Activated naive CD8-positive, alpha-beta T cell treated with anti-CD3 and anti-CD28 coated beads, Interleukin-2, amount 10 ng/mL, durations not matched to agents 7 days and 5 days (primary cell): ENCODE data around the gene FBLN2. TPM values are rescaled to one million over a fixed set of nuclear protein-coding genes. Genes with fewer than 3 reads are reported as not detected.

ENCODE experiments used
- ATAC-seq: fragments of 150-1000 bp; cut with Tn5 transposase; one replicate; pipeline ENCODE4 v1.10.0; 2021; ENCODE audit warnings: low read depth, moderate library complexity
- POLR2A ChIA-PET: fragments of 350-600 bp; sonication (Branson Sonifier 250); formaldehyde crosslinking; loops from one replicate; lab custom pipeline; 2021; ENCODE audit warnings: antibody characterized with exemption; lab: Charles Lee
- DNase-seq: peaks from one replicate; pipeline ENCODE4 v3.0.0; 2021
- H3K27ac Mint-ChIP-seq: one replicate; pipeline ENCODE4 v1.8.0; 2022; ENCODE audit warnings: mild to moderate bottlenecking, mixed read lengths
- H3K27me3 Mint-ChIP-seq: one replicate; pipeline ENCODE4 v1.8.0; 2022; ENCODE audit warnings: mild to moderate bottlenecking, moderate library complexity, mixed read lengths
- H3K36me3 Mint-ChIP-seq: one replicate; pipeline ENCODE4 v1.8.0; 2021; ENCODE audit warnings: mild to moderate bottlenecking, mixed read lengths
- H3K4me1 Mint-ChIP-seq: one replicate; pipeline ENCODE4 v1.8.0; 2021; ENCODE audit warnings: mixed read lengths
- H3K4me3 Mint-ChIP-seq: one replicate; pipeline ENCODE4 v1.8.0; 2022; ENCODE audit warnings: mild to moderate bottlenecking, moderate library complexity, mixed read lengths
- H3K9me3 Mint-ChIP-seq: one replicate; pipeline ENCODE4 v1.8.0; 2021; ENCODE audit warnings: mixed read lengths
- total RNA-seq, 2 experiments: library from RNA; stranded (reverse); gene quantifications; one replicate each; pipeline ENCODE4 v1.2.3, GENCODE V29; 2021

FBLN2 gene
- total RNA-seq, 2 experiments from 2014 or later, result 2.6 to 2.7 TPM

DNA sequence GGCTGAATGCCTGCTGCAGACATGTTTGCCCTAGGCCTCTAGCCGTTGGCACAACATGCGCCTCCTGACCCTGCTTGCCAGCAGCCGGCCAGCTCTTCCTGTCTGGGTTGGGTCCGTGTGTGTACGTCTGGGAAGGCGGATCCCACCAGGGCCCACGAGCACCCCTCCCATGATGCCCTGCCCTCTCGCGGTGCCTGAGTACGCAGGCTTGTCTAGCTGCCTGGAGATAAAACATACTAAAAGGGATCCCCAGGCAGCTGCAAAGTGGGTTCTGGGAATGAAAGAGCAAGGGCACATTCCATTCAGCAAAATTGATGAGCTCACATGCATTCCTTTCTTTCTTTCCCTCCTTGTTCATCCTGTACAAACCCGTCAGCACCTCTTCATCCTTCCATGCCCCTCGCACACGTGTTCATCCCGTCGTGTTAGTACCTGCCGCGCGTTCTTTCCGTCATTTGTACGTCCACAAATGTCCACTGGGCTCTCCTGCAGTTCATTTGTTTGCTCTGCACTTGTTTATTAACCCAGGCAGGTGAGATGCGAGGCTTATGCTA lies 74.3 kb downstream of the FBLN2 start:
- ATAC-seq (no peak), DNase-seq (no peak)
- Mint-ChIP-seq H3K9me3 (no peaks in the 10 kb centered on the region), H3K27me3 (no peaks in the 10 kb centered on the region), H3K27ac (peak overlapping the region; percentile 65), H3K4me1 (peaks cover 5% of the 10 kb centered on the region), H3K36me3 (no peaks in the 10 kb centered on the region), H3K4me3 (no peak overlapping the region)
- POLR2A ChIA-PET, result no interaction called here

DNA sequence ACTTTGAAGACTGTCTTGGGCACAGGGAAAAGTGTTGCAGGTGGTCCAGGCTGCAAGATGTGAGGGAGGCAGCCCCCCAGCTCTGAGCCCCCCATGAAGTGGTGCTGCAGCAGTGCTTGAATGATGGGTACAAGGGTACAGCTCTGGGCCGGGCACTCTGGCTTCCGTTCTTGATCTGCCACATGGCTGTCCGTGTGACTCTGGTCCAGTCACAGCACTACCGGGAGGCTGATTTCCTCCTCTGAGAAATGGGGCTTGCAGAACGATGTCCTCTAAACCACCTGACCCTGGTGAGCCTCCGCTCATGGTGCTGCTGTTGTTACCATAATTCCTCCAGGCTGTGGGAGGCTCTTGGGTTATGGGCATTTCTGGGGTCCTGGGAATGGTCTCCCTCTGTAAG lies 75.1 kb downstream of the FBLN2 start:
- H3K9me3 Mint-ChIP-seq, result no peaks in the 10 kb centered on the region
- POLR2A ChIA-PET, result no interaction called here
- no peak for DNase-seq
- no peak for ATAC-seq
- H3K27ac Mint-ChIP-seq, result peak overlapping the region; percentile 42
- no peaks in the 10 kb centered on the region for H3K27me3 Mint-ChIP-seq
- peaks cover 5% of the 10 kb centered on the region for H3K4me1 Mint-ChIP-seq
- H3K4me3 Mint-ChIP-seq, result no peak overlapping the region
- H3K36me3 Mint-ChIP-seq, result no peaks in the 10 kb centered on the region

DNA sequence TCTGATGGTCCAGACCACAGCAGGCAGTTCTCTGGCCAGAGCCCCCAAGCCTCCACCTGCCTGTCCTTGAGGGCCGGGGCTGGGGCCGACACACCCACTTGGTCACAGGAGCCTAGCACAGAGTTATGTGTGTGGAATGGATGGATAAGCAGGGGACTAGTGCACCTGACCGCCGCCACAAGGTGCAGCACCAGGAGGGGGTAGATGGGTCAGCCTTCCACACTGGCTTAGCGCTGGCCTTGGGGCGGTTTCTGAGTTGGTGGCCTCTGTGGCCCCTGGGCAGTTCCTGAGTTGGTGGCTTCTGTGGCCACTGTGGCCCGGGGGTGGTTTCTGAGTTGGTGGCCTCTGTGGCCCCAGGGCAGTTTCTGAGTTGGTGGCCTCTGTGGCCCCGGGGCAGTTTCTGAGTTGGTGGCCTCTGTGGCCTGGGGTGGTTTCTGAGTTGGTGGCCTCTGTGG lies 75.8 kb downstream of the FBLN2 start:
- no peaks in the 10 kb centered on the region for H3K27me3 Mint-ChIP-seq
- no peaks in the 10 kb centered on the region for H3K9me3 Mint-ChIP-seq
- H3K36me3 Mint-ChIP-seq, result no peaks in the 10 kb centered on the region
- POLR2A ChIA-PET, result no interaction called here
- H3K4me1 Mint-ChIP-seq, result peaks cover 5% of the 10 kb centered on the region
- no peak overlapping the region for H3K27ac Mint-ChIP-seq
- H3K4me3 Mint-ChIP-seq, result no peak overlapping the region
- DNase-seq, result no peak
- no peak for ATAC-seq

DNA sequence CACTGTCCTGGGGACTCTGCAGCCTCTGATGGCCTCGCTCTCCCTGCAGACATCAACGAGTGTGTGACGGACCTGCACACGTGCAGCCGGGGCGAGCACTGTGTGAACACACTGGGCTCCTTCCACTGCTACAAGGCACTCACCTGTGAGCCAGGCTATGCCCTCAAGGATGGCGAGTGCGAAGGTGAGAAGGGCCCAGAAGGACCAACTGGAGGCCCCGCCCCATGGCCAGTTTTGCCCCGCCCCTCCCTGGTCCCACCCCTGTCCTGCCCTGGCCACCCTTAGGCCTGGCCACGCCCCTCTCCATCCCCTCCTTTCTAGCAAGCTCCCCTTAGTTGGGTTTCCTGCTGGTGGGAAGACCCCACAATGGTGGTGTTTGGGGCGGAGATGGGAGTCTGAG lies 77.5 kb downstream of the FBLN2 start:
- Mint-ChIP-seq H3K27ac (no peak overlapping the region), H3K36me3 (no peaks in the 10 kb centered on the region), H3K4me1 (peaks cover 5% of the 10 kb centered on the region), H3K4me3 (no peak overlapping the region), H3K27me3 (no peaks in the 10 kb centered on the region), H3K9me3 (no peaks in the 10 kb centered on the region)
- no peak for DNase-seq
- ATAC-seq, result no peak
- POLR2A ChIA-PET, result no interaction called here

DNA sequence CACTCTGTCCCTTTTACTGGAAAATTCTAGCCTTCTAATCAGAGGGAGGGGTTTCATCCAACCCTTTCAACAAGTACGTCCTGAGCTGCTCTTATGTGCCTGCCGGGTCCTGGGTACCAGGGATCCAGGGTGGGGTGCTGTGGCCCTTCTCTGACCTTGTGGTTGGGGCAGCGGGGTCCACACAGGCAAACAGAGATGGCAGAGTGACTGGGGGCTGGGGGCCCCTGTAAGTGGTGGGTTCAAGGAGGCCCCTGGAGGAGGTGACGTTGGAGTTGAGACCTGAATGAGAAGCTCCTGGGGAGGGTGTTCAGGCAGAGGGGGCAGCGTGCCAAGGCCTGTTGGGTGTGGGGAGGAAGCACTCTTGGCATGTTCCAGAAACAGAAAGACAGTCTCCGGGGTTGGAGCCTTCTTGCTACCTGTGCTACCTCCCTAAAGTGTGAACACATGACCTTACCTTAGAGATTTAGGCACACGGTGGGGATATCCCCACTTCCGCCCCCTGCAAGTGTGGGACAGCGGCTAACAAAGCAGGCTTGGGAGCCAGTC lies 78.1 kb downstream of the FBLN2 start:
- Mint-ChIP-seq H3K4me1 (no peaks in the 10 kb centered on the region), H3K27me3 (no peaks in the 10 kb centered on the region), H3K27ac (no peak overlapping the region), H3K4me3 (no peak overlapping the region), H3K9me3 (no peaks in the 10 kb centered on the region), H3K36me3 (no peaks in the 10 kb centered on the region)
- ATAC-seq (no peak), DNase-seq (no peak)
- POLR2A ChIA-PET, result no interaction called here

DNA sequence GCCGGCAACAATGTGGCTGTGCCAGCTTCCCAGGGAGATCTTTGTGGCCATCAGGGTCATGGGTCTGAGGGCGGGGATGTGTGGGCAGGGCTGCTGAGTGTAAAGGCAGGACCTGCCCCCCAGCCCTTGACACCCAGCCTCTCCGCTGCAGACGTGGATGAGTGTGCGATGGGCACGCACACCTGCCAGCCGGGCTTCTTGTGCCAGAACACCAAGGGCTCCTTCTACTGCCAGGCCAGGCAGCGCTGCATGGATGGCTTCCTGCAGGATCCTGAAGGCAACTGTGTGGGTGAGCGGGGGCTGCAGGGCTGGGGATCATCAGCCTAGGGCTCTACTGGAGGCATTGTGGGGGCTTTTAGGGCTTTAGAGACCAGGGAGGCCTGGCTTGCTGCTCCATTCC lies 78.8 kb downstream of the FBLN2 start:
- no peak for DNase-seq
- Mint-ChIP-seq H3K36me3 (no peaks in the 10 kb centered on the region), H3K27ac (no peak overlapping the region), H3K27me3 (no peaks in the 10 kb centered on the region), H3K4me3 (no peak overlapping the region), H3K4me1 (no peaks in the 10 kb centered on the region), H3K9me3 (no peaks in the 10 kb centered on the region)
- POLR2A ChIA-PET, result no interaction called here
- ATAC-seq, result no peak

DNA sequence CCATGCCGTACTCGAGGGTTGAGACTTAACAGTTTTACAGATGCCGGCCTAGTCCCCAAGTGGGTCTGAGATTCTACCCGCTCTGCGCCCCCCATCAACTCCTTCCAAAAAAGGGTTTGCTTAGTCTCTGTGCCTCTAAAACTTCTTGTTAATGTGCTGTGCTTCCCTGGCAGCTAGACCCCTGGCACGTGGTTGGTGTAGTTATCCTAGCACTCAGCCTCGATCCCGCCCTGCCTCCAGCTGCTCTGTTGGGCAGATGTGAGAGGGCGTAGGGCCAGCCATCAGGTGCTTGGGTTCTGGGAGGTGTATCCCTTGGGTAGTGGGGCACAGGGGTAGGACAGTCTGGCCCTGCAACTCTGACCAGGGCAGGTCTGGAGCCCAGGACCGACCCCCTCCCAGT lies 79.5 kb downstream of the FBLN2 start:
- Mint-ChIP-seq H3K27ac (no peak overlapping the region), H3K4me1 (no peaks in the 10 kb centered on the region), H3K4me3 (no peak overlapping the region), H3K9me3 (no peaks in the 10 kb centered on the region), H3K36me3 (no peaks in the 10 kb centered on the region), H3K27me3 (no peaks in the 10 kb centered on the region)
- POLR2A ChIA-PET, result no interaction called here
- no peak for DNase-seq
- no peak for ATAC-seq

DNA sequence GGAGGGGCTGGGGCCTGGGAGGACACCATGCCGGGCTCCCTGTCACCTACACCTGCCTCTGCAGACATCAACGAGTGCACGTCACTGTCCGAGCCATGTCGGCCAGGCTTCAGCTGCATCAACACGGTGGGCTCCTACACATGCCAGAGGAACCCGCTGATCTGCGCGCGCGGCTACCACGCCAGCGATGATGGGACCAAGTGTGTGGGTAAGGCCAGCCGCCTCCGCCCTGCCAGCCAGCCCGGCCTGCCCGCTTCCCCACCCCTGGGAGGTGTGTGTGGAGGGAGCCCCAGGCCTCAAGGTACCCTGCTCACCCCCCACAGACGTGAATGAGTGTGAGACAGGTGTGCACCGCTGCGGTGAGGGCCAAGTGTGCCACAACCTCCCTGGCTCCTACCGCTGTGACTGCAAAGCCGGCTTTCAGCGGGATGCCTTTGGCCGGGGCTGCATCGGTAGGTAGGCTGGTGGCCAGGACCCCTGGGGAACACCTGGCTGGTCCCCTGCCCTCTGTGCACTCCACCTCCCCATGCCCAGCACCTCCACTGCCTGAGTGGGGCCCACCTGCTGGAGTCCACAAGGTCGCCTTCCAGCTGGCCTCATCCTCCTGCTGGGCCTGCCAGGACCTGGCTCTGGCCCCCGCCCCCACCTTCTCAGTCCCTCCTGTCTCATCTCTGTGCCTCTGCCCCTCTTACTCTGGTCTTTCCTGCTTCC lies 80.1 kb downstream of the FBLN2 start:
- Mint-ChIP-seq H3K36me3 (no peaks in the 10 kb centered on the region), H3K27ac (no peak overlapping the region), H3K9me3 (no peaks in the 10 kb centered on the region), H3K4me1 (no peaks in the 10 kb centered on the region), H3K27me3 (no peaks in the 10 kb centered on the region), H3K4me3 (no peak overlapping the region)
- DNase-seq, result no peak
- POLR2A ChIA-PET, result no interaction called here
- ATAC-seq, result no peak

DNA sequence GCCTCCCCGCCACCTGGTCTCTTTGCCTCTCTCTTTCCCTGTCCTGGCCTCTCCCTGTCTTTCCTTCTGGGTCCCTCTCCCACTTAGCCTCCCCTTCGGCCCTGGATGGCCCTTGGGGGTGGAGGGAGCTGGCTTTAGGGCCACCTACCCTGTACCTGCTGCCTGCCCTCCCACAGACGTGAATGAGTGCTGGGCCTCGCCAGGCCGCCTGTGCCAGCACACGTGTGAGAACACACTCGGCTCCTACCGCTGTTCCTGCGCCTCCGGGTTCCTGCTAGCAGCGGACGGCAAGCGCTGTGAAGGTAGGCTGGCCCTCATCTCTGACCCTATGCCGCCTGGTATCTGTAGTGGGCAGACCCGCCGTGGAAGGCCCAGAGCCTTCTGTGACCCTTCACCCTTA lies 80.7 kb downstream of the FBLN2 start:
- Mint-ChIP-seq H3K4me3 (no peak overlapping the region), H3K27me3 (no peaks in the 10 kb centered on the region), H3K27ac (no peak overlapping the region), H3K9me3 (no peaks in the 10 kb centered on the region), H3K36me3 (no peaks in the 10 kb centered on the region), H3K4me1 (no peaks in the 10 kb centered on the region)
- ATAC-seq (no peak), DNase-seq (no peak)
- POLR2A ChIA-PET, result no interaction called here

DNA sequence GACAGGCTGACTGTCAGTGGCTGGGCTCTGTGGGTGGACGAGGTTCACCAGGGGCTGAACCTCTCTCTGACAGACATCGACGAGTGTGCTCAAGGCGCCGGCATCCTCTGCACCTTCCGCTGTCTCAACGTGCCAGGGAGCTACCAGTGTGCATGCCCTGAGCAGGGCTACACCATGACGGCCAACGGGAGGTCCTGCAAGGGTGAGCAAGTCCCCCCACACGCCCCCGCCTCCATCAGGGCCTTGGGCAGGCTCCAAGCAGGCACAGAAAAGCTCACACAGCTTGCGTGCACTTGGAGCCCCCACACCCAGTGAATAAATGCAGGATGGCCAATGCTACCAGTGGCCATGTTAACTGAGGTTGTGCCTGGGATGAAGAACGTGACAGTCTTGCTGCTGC lies 82.3 kb downstream of the FBLN2 start:
- DNase-seq, result no peak
- H3K9me3 Mint-ChIP-seq, result no peaks in the 10 kb centered on the region
- no peak overlapping the region for H3K27ac Mint-ChIP-seq
- no peak for ATAC-seq
- no peaks in the 10 kb centered on the region for H3K27me3 Mint-ChIP-seq
- H3K36me3 Mint-ChIP-seq, result no peaks in the 10 kb centered on the region
- no peak overlapping the region for H3K4me3 Mint-ChIP-seq
- POLR2A ChIA-PET, result no interaction called here
- H3K4me1 Mint-ChIP-seq, result no peaks in the 10 kb centered on the region

DNA sequence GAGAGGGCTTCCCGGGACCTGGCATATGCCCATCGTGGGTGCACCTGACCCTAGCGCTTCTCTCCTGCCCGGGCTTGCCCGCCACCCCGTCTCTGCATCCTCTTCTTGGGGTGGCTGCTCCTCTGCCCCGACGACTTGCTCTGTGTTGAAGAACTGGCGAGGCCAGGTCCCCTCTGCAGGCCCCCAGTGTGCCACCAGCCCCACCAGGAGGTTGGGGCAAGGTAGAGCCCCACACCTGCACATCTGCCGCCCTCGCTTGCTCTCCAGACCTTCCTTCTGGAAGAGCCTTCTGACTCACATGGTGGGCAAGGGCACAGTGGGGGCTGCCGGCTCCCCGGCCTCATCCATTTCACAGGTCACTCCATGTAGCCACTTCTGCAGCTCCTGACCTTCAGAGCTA lies 84.3 kb downstream of the FBLN2 start:
- Mint-ChIP-seq H3K4me3 (no peak overlapping the region), H3K27me3 (no peaks in the 10 kb centered on the region), H3K9me3 (no peaks in the 10 kb centered on the region), H3K27ac (no peak overlapping the region), H3K4me1 (no peaks in the 10 kb centered on the region), H3K36me3 (no peaks in the 10 kb centered on the region)
- no peak for DNase-seq
- POLR2A ChIA-PET, result no interaction called here
- no peak for ATAC-seq

DNA sequence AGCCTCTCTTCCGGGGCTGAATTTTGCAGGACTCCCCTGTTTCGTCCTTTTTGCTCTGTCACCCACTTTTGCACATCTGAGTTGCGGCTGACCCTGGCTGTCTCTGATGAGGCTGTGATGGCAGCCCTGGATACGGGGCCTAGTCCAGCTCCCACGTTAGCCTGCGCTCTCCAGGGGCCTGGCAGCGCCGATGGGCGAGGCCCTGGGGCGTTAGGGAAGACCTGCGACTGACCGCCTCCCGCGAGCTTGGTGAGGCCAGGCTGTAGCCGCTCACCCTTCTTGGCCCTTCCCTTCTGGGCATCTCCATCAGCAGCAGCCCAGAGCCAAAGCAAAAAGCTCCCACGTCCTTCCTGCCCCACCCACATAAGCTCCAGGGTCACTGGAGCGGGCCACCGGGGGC lies 85.2 kb downstream of the FBLN2 start:
- no peak for ATAC-seq
- Mint-ChIP-seq H3K36me3 (no peaks in the 10 kb centered on the region), H3K4me3 (no peak overlapping the region), H3K27me3 (no peaks in the 10 kb centered on the region), H3K9me3 (no peaks in the 10 kb centered on the region), H3K27ac (no peak overlapping the region), H3K4me1 (no peaks in the 10 kb centered on the region)
- no peak for DNase-seq
- POLR2A ChIA-PET, result no interaction called here

DNA sequence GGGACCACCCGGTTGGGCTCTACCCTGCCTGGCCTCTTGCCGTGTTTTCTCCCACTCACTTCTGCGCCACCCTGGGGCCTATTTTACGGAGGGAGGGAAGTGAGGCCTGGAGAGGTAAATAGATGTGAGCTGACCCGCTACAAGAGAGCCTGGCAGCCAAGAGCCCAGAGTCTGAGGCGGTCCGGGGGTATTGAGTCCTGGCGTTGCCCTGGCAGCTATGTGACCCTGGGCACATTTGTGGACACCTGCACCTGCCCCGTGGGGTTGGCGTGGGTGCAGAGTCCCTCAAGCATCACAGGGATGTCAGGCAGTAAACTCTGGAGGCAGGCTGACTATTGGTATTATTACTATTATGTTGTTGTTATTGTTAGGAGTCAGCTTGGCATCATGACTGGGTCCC lies 85.7 kb downstream of the FBLN2 start:
- no peaks in the 10 kb centered on the region for H3K9me3 Mint-ChIP-seq
- POLR2A ChIA-PET, result no interaction called here
- ATAC-seq (no peak), DNase-seq (no peak)
- no peaks in the 10 kb centered on the region for H3K4me1 Mint-ChIP-seq
- no peak overlapping the region for H3K27ac Mint-ChIP-seq
- H3K36me3 Mint-ChIP-seq, result no peaks in the 10 kb centered on the region
- H3K4me3 Mint-ChIP-seq, result no peak overlapping the region
- H3K27me3 Mint-ChIP-seq, result no peaks in the 10 kb centered on the region

DNA sequence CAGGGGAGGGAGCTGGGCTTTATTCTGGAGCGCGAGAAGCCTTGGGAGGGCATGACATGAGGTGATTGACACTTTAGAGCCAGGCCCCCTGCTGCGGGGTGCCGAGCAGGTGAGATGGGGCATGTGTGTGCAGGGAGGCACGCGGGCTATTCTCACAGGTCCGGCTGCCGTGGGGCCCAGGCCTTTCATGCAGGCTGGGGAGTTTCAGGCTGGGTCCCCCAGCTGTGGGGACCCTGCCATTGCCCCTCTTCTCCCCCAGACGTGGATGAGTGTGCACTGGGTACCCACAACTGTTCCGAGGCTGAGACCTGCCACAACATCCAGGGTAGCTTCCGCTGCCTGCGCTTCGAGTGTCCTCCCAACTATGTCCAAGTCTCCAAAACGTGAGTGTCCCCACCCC lies 87.3 kb downstream of the FBLN2 start:
- Mint-ChIP-seq H3K27me3 (no peaks in the 10 kb centered on the region), H3K27ac (no peak overlapping the region), H3K4me1 (no peaks in the 10 kb centered on the region), H3K9me3 (no peaks in the 10 kb centered on the region), H3K36me3 (no peaks in the 10 kb centered on the region), H3K4me3 (no peak overlapping the region)
- DNase-seq, result no peak
- no peak for ATAC-seq
- POLR2A ChIA-PET, result no interaction called here
